ENCODE measurements around the gene KPNB1.
A peak's percentile ranks its signal among the peaks of the same experiment; 100 is the strongest.

GRCh38 chr17:47696717-47697642, 47.3 kb downstream of the KPNB1 start:
- TF ChIP-seq CTCF (IDR thresholded peaks at IDR 0.05 in 8 of 11, conservative IDR thresholded peaks at IDR 0.05 in 3 of 11) = no peak
- peak in 1 of 3 donors; percentile 38 for TF ChIP-seq POLR2AphosphoS5 (IDR thresholded peaks at IDR 0.05)
- no peak for TF ChIP-seq POLR2A (IDR thresholded peaks at IDR 0.05)

All from spleen (tissue), 7 donors.